SK-N-SH (cell line): ENCODE data around the gene ADTRP. TPM values are rescaled to one million over a fixed set of nuclear protein-coding genes. Genes with fewer than 3 reads are reported as not detected.

ENCODE experiments used
- CTCF ChIA-PET: fragments of 300-600, 350-600 bp; formaldehyde crosslinking; extraction: SDS; loops from one replicate; lab custom pipeline; 2021; lab: Yijun Ruan, JAX
- POLR2A ChIA-PET: fragments of 350-600 bp; sonication (Branson Sonifier 250); formaldehyde crosslinking; extraction: SDS; loops from one replicate; lab custom pipeline; 2020; ENCODE audit warnings: antibody characterized with exemption, inconsistent platforms; lab: Yijun Ruan, JAX
- DNase-seq: peaks from one replicate; pipeline ENCODE4 v3.0.0; 2012
- H2AFZ ChIP-seq: fragments of 200-600 bp; sonication (generic); 2 replicates; pipeline ENCODE4 v1.8.1; 2016; ENCODE audit warnings: antibody characterized with exemption, mild to moderate bottlenecking, low read depth
- H3F3A ChIP-seq: fragments of 200-600 bp; sonication (generic); replicated peaks from 2 replicates; pipeline ENCODE3; 2016; ENCODE audit warnings: antibody characterized with exemption, mild to moderate bottlenecking; ENCODE audit not compliant: insufficient read depth
- H3K27ac ChIP-seq, 2 experiments: fragments of 200-500 bp in 1 of 2; fragments of 200-600 bp in 1 of 2; sonication (Bioruptor generic) in 1 of 2; sonication (generic), shearing (Covaris generic) in 1 of 2; 2 replicates each; pipeline versions ENCODE4 v1.5.1 to v1.6.1; 2014 to 2016; ENCODE audit warnings: low read depth in 2 of 2, inconsistent platforms in 1 of 2, low read length in 1 of 2, mild to moderate bottlenecking in 1 of 2, mixed read lengths in 1 of 2
- H3K27me3 ChIP-seq: fragments of 200-600 bp; sonication (generic), shearing (Covaris generic); 2 replicates; pipeline ENCODE4 v1.6.1; 2016; ENCODE audit warnings: mixed run types; ENCODE audit not compliant: insufficient read depth
- H3K36me3 ChIP-seq, 2 experiments: fragments of 200-500 bp in 1 of 2; fragments of 200-600 bp in 1 of 2; sonication (Bioruptor generic) in 1 of 2; sonication (generic) in 1 of 2; replicated peaks in 1 of 2; 2 replicates each; pipeline versions ENCODE3 to v1.5.1; 2014 to 2016; ENCODE audit warnings: low read length in 1 of 2, mild to moderate bottlenecking in 1 of 2; ENCODE audit not compliant: insufficient read depth in 2 of 2, control insufficient read depth in 1 of 2
- H3K4me1 ChIP-seq, 2 experiments: fragments of 200-500 bp in 1 of 2; fragments of 200-600 bp in 1 of 2; sonication (Bioruptor generic) in 1 of 2; sonication (generic), shearing (Covaris generic) in 1 of 2; 2 replicates each; pipeline versions ENCODE4 v1.5.1 to v1.6.1; 2014 to 2016; ENCODE audit warnings: low read depth in 1 of 2, low read length in 1 of 2, mixed run types in 1 of 2; ENCODE audit not compliant: insufficient read depth in 2 of 2, control insufficient read depth in 1 of 2
- H3K4me2 ChIP-seq: fragments of 200-600 bp; sonication (generic), shearing (Covaris generic); 2 replicates; pipeline ENCODE4 v1.6.1; 2017; ENCODE audit warnings: mixed run types
- H3K4me3 ChIP-seq, 2 experiments: fragments of 200-500 bp in 1 of 2; fragments of 200-600 bp in 1 of 2; sonication (Bioruptor generic) in 1 of 2; sonication (generic), shearing (Covaris generic) in 1 of 2; 2 replicates each; pipeline versions ENCODE4 v1.5.1 to v1.8.1; 2014 to 2016; ENCODE audit warnings: low read depth in 2 of 2, inconsistent platforms in 1 of 2, low read length in 1 of 2, mild to moderate bottlenecking in 1 of 2, mixed read lengths in 1 of 2, moderate library complexity in 1 of 2
- H3K79me2 ChIP-seq: fragments of 200-600 bp; sonication (generic); 2 replicates; pipeline ENCODE4 v1.8.1; 2017; ENCODE audit warnings: mild to moderate bottlenecking; ENCODE audit not compliant: insufficient read depth
- H3K9ac ChIP-seq: fragments of 200-600 bp; sonication (generic); 2 replicates; pipeline ENCODE4 v1.6.1; 2017; ENCODE audit warnings: mixed run types
- H3K9me2 ChIP-seq: fragments of 200-600 bp; sonication (generic); 2 replicates; pipeline ENCODE4 v1.6.1; 2017; ENCODE audit warnings: mixed run types
- H3K9me3 ChIP-seq: fragments of 200-600 bp; sonication (generic); 2 replicates; pipeline ENCODE4 v1.6.1; 2017; ENCODE audit warnings: mixed run types, mild to moderate bottlenecking, moderate library complexity
- H4K20me1 ChIP-seq: fragments of 200-600 bp; sonication (generic); 2 replicates; pipeline ENCODE4 v1.6.1; 2017; ENCODE audit warnings: mild to moderate bottlenecking, mixed run types; ENCODE audit not compliant: insufficient read depth
- CTCF ChIP-seq: fragments of 200-600 bp; sonication (generic); IDR thresholded peaks from 2 replicates; pipeline ENCODE4 v1.6.1; 2017; ENCODE audit warnings: antibody characterized with exemption, mild to moderate bottlenecking, moderate library complexity
- ELF1 ChIP-seq: IDR thresholded peaks from 2 replicates; pipeline ENCODE4 v1.4.0; 2012
- FOXM1 ChIP-seq: IDR thresholded peaks from 2 replicates; pipeline ENCODE4 v1.4.0; 2012; ENCODE audit warnings: low read depth, mild to moderate bottlenecking
- GABPA ChIP-seq: IDR thresholded peaks from 2 replicates; pipeline ENCODE4 v1.4.0; 2012; ENCODE audit warnings: low read depth, mild to moderate bottlenecking
- MXI1 ChIP-seq: IDR thresholded peaks from 2 replicates; pipeline ENCODE4 v1.6.1; 2012; ENCODE audit warnings: mild to moderate bottlenecking, low read depth, low read length, improper control_type of control experiment
- NRF1 ChIP-seq: IDR thresholded peaks from 2 replicates; pipeline ENCODE4 v1.6.1; 2012; ENCODE audit warnings: low read depth, mild to moderate bottlenecking, low read length
- POLR2AphosphoS5 ChIP-seq: IDR thresholded peaks from 2 replicates; pipeline ENCODE4 v1.6.1; 2012; ENCODE audit warnings: low read depth, low read length
- REST ChIP-seq: IDR thresholded peaks from 2 replicates; pipeline ENCODE4 v1.6.1; 2012; ENCODE audit warnings: mild to moderate bottlenecking, low read depth, low read length, moderate library complexity
- RFX5 ChIP-seq: IDR thresholded peaks from 2 replicates; pipeline ENCODE4 v1.6.1; 2012; ENCODE audit warnings: mild to moderate bottlenecking, improper control_type of control experiment, low read length
- RXRA ChIP-seq: IDR thresholded peaks from 2 replicates; pipeline ENCODE4 v1.4.0; 2012; ENCODE audit warnings: low read depth, mild to moderate bottlenecking, borderline replicate concordance
- SMC3 ChIP-seq: IDR thresholded peaks from 2 replicates; pipeline ENCODE4 v1.6.1; 2012; ENCODE audit warnings: low read depth, low read length, improper control_type of control experiment
- TAF1 ChIP-seq: IDR thresholded peaks from 2 replicates; pipeline ENCODE4 v1.6.1; 2012; ENCODE audit warnings: low read depth, mild to moderate bottlenecking, low read length, moderate library complexity, borderline replicate concordance
- TEAD4 ChIP-seq: IDR thresholded peaks from 2 replicates; pipeline ENCODE4 v1.4.0; 2012; ENCODE audit warnings: mild to moderate bottlenecking, borderline replicate concordance; ENCODE audit not compliant: insufficient read depth
- WGBS: methylation state at CpG from one replicate; pipeline ENCODE4 v1.1.6; 2017; ENCODE audit warnings: low lambda C conversion rate; 5-methylcytosine and 5-hydroxymethylcytosine counted together
- polyA plus RNA-seq, 3 experiments: library from polyadenylated mRNA; depleted of rRNA; stranded (reverse); fragments of >200 nt; gene quantifications; 2 replicates each; pipeline ENCODE4 v1.2.3, GENCODE V29; 2012
- TF ChIP-seq, protein P1 (sequence below): IDR thresholded peaks from 2 replicates; pipeline ENCODE4 v1.4.0; 2012; ENCODE audit warnings: low read depth, borderline replicate concordance

The ADTRP gene
- polyA plus RNA-seq, 1 of the 3 experiments (the other 2 are of a cell fraction) = 0.84 TPM

GRCh38 chr6:11821781-11822180 is 43.2 kb upstream of the ADTRP start:
- CTCF ChIA-PET = interaction anchor here (0.9 kb wide), 1 partner anchor 412 kb away, joined by 3 read pairs; no protein-coding TSS in a partner anchor

DNA sequence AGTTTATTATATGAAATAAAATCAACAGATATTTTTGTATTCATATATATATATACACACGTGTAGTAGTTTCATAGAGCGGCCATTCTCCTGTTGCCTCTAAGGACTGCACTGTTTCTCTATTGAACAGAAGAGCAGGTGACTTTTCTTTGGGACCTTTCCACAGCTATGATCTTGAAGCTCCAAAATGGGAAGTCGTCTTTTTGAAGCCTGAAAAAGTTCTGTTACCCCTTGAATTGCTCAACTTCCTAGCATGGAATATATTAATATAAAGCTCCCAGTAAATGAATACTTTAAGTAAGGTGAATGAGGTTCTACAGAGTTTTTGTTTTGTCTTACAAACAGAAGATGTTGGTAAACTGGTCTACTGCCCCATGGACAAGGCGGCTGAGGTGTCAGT is 42.2 kb upstream of the ADTRP start:
- Histone ChIP-seq H3K27me3 (no peaks in the 10 kb centered on the region), H2AFZ (no peak overlapping the region), H3K36me3 (no peaks in the 10 kb centered on the region), H3K27ac (no peak overlapping the region), H3K9me2 (no peaks in the 10 kb centered on the region), H3K9me3 (no peaks in the 10 kb centered on the region), H3K4me3 (no peak overlapping the region), H4K20me1 (no peaks in the 10 kb centered on the region), H3K9ac (no peak overlapping the region), H3F3A (no peaks in the 10 kb centered on the region), H3K79me2 (no peaks in the 10 kb centered on the region), H3K4me1 (no peaks in the 10 kb centered on the region), H3K4me2 (no peak overlapping the region)
- ChIA-PET POLR2A (no interaction called here), CTCF (no interaction called here)
- DNase-seq = no peak
- 66% methylated on average over 4 of the region's 4 CpGs for WGBS
- TF ChIP-seq FOXM1 = no peak
- TF ChIP-seq TEAD4 = no peak
- TF ChIP-seq, protein P1, sequence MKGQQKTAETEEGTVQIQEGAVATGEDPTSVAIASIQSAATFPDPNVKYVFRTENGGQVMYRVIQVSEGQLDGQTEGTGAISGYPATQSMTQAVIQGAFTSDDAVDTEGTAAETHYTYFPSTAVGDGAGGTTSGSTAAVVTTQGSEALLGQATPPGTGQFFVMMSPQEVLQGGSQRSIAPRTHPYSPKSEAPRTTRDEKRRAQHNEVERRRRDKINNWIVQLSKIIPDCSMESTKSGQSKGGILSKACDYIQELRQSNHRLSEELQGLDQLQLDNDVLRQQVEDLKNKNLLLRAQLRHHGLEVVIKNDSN = no peak
- no peak for TF ChIP-seq GABPA
- no peak for TF ChIP-seq SMC3
- TF ChIP-seq RXRA = no peak

More at GRCh38 chr6:11821781-11822180, 43.2 kb upstream of the ADTRP start:
- H3K27ac ChIP-seq = no peak overlapping the region
- TF ChIP-seq RFX5 = no peak
- TF ChIP-seq CTCF = no peak
- TF ChIP-seq, all 33 proteins: peak for 0
- Histone ChIP-seq H3K36me3 (no peaks in the 10 kb centered on the region), H3K4me3 (no peak overlapping the region), H3K27me3 (no peaks in the 10 kb centered on the region), H4K20me1 (no peaks in the 10 kb centered on the region), H3K9me3 (no peaks in the 10 kb centered on the region), H3K9me2 (no peaks in the 10 kb centered on the region), H2AFZ (no peak overlapping the region), H3K4me1 (no peaks in the 10 kb centered on the region), H3K79me2 (no peaks in the 10 kb centered on the region), H3F3A (no peaks in the 10 kb centered on the region), H3K9ac (no peak overlapping the region), H3K4me2 (no peak overlapping the region)
- 76% methylated on average over 3 of the region's 3 CpGs for WGBS
- no peak for DNase-seq
- POLR2A ChIA-PET = no interaction called here

- H3K9me2 ChIP-seq = no peaks in the 10 kb centered on the region
- no peaks in the 10 kb centered on the region for H4K20me1 ChIP-seq
- H3K27me3 ChIP-seq = no peaks in the 10 kb centered on the region
- H3K9ac ChIP-seq = no peak overlapping the region
- no peak overlapping the region for H2AFZ ChIP-seq
- ChIA-PET POLR2A (no interaction called here), CTCF (no interaction called here)
- no peaks in the 10 kb centered on the region for H3K4me1 ChIP-seq
- H3K4me2 ChIP-seq = no peak overlapping the region
- peaks cover 7% of the 10 kb centered on the region for H3F3A ChIP-seq
- H3K27ac ChIP-seq = no peak overlapping the region
- no peak for TF ChIP-seq RFX5
- no peak for TF ChIP-seq NRF1
- no peak for TF ChIP-seq GABPA
- no peak for TF ChIP-seq POLR2AphosphoS5
- no peak for TF ChIP-seq ELF1
- TF ChIP-seq MXI1 = no peak
- no peak for TF ChIP-seq TAF1
- TF ChIP-seq REST = no peak
- H3K9me3 ChIP-seq = no peaks in the 10 kb centered on the region
- DNase-seq = no peak
- no peak overlapping the region for H3K4me3 ChIP-seq
- WGBS = 97% methylated on average over 3 of the region's 3 CpGs
- no peaks in the 10 kb centered on the region for H3K36me3 ChIP-seq
- no peaks in the 10 kb centered on the region for H3K79me2 ChIP-seq
Measured at GRCh38 chr6:11819486-11819885, 40.9 kb upstream of the ADTRP start.
